Colonic mucosa (tissue), 4 donors: ENCODE measurements around the gene RARB. TPM values are rescaled to one million over a fixed set of nuclear protein-coding genes. Genes with fewer than 3 reads are reported as not detected.

ENCODE experiments used
- DNase-seq: peaks from one replicate; pipeline ENCODE4 v3.0.0-alpha.2; 2020
- H3K27ac ChIP-seq: fragments of 200-600 bp; one replicate; pipeline ENCODE4 v1.8.0; 2021
- H3K27me3 ChIP-seq: fragments of 200-600 bp; one replicate; pipeline ENCODE4 v1.8.0; 2021
- H3K36me3 ChIP-seq: fragments of 200-600 bp; one replicate; pipeline ENCODE4 v1.8.0; 2021
- H3K4me1 ChIP-seq: fragments of 200-600 bp; one replicate; pipeline ENCODE4 v1.8.0; 2021; ENCODE audit warnings: mild to moderate bottlenecking
- H3K4me3 ChIP-seq: fragments of 200-600 bp; one replicate; pipeline ENCODE4 v1.8.0; 2021
- H3K9ac ChIP-seq, 2 donors: one replicate each; pipeline ENCODE4 v1.7.0; 2013; ENCODE audit warnings: control low read depth in 2 of 2, low read depth in 2 of 2, low read length in 2 of 2
- H3K9me3 ChIP-seq: fragments of 200-600 bp; one replicate; pipeline ENCODE4 v1.8.0; 2021
- CTCF ChIP-seq: fragments of 200-600 bp; IDR thresholded peaks from one replicate; pipeline ENCODE4 v1.8.0; 2022; ENCODE audit warnings: antibody characterized with exemption, mild to moderate bottlenecking
- intact Hi-C: fragments of 100-400 bp; cut with DNase I; formaldehyde crosslinking; loops from one replicate; pipeline ENCODE4 v1.14.1; 2022
- total RNA-seq, 2 donors: library from RNA; stranded (reverse); fragmentation: NEBNext Ultra II Directional in 1 of 2; extraction: Animal tissue kit (Norgen Biotek cat#: 25700) in 1 of 2; gene quantifications; one replicate each; pipeline ENCODE4 v1.2.1, GENCODE V29; 2021
- donor health status: healthy.
- donor health status: DM: no; HTN: no; CAD: no.
- donor health status: DM: no; HTN: no; CAD: no.

Gene RARB
- total RNA-seq, 2 donors from 2014 or later = 0.54 to 0.74 TPM

DNA sequence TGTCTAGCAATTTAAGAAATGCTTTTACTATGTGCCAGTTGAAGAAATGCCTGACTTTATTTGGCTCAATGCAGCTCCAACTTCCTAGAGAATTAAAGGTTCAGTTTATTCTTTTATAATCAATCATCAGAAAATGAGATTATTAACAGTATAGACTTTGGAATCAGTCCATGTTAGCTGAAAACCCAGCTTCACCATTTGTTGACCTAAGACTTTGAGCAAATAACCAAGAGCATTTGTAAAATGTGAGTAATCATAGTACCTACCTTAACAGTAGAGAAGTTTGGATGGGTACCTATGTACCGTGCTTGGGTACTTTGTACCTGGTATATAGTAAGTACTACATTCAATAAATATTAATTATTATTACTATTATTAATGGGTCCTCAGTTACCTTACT is 105.9 kb downstream of the RARB start:
- Histone ChIP-seq H3K9me3 (no peaks in the 10 kb centered on the region), H3K27me3 (no peaks in the 10 kb centered on the region), H3K27ac (no peak overlapping the region), H3K9ac (no peak overlapping the region), H3K4me3 (no peak overlapping the region), H3K36me3 (no peaks in the 10 kb centered on the region), H3K4me1 (no peaks in the 10 kb centered on the region)
- DNase-seq = no peak
- no peak for TF ChIP-seq CTCF
- intact Hi-C loops = no loop called here

GRCh38 chr3:25536521-25537391 is 108.7 kb downstream of the RARB start:
- no peak for TF ChIP-seq CTCF
- no peaks in the 10 kb centered on the region for H3K27me3 ChIP-seq
- no peaks in the 10 kb centered on the region for H3K9me3 ChIP-seq
- no peak for DNase-seq
- H3K27ac ChIP-seq = no peak overlapping the region
- no peaks in the 10 kb centered on the region for H3K4me1 ChIP-seq
- intact Hi-C loops = no loop called here
- H3K9ac ChIP-seq = no peak overlapping the region
- H3K36me3 ChIP-seq = no peaks in the 10 kb centered on the region
- no peak overlapping the region for H3K4me3 ChIP-seq

DNA sequence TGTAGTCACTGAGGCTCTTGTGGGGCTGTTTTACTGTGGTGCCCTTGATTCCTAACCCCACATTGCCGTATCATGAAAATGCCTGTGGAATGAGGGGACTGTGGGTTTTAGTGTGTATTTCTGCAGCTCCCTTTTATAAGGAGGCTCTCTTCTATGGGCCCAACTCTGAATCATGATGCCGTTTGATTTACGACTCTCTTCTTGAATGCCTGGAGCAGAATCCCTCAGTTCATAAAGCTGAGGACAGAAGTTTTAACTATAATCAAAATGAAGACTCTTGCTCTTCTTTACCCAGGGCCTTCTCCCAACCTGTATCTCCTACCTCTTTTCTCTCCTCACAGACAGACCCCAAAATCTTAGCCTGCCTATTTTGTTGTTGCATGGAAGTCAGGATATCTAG is 109.5 kb downstream of the RARB start:
- Histone ChIP-seq H3K36me3 (no peaks in the 10 kb centered on the region), H3K9me3 (no peaks in the 10 kb centered on the region), H3K4me1 (no peaks in the 10 kb centered on the region), H3K4me3 (no peak overlapping the region), H3K9ac (no peak overlapping the region), H3K27me3 (no peaks in the 10 kb centered on the region), H3K27ac (no peak overlapping the region)
- DNase-seq = no peak
- no peak for TF ChIP-seq CTCF
- intact Hi-C loops = no loop called here

- intact Hi-C loops = no loop called here
- Histone ChIP-seq H3K9me3 (no peaks in the 10 kb centered on the region), H3K27me3 (no peaks in the 10 kb centered on the region)
Measured at GRCh38 chr3:25540273-25540672, 112.2 kb downstream of the RARB start.

DNA sequence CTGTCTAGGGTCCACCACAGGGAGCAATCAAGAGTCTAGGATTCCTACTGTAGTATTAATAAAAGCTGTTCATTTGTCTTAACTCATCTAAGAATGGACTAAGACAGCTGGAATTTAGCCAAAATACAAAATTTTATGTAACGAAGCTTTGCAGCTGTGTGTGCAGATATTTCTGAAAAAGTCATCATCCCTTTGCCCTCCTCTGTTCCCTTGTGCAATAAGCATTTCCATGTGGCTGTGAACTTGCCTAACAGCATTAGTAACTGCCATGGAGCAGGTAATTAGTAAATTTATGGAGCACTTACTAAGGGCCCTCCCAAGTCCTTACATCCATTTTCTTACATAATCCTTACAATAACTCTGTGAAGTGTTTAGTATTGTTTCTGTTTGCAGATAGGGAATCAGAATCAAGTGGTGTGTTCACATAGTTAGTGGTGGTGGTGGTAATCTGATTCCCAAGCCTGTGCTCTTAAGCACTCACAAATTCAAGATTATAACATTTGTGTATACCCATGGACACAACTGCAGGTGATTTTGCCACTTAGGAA is 114.5 kb downstream of the RARB start:
- intact Hi-C loops = no loop called here
- no peak overlapping the region for H3K4me3 ChIP-seq
- no peaks in the 10 kb centered on the region for H3K4me1 ChIP-seq
- H3K36me3 ChIP-seq = no peaks in the 10 kb centered on the region
- no peaks in the 10 kb centered on the region for H3K9me3 ChIP-seq
- no peak overlapping the region for H3K9ac ChIP-seq
- H3K27ac ChIP-seq = no peak overlapping the region
- no peak for TF ChIP-seq CTCF
- no peak for DNase-seq
- no peaks in the 10 kb centered on the region for H3K27me3 ChIP-seq

More at GRCh38 chr3:25540273-25540672, 112.2 kb downstream of the RARB start:
- Histone ChIP-seq H3K27ac (no peak overlapping the region), H3K4me1 (no peaks in the 10 kb centered on the region), H3K9ac (no peak overlapping the region), H3K36me3 (no peaks in the 10 kb centered on the region), H3K4me3 (no peak overlapping the region)
- TF ChIP-seq CTCF = no peak
- no peak for DNase-seq
